ENCODE data around the gene PLEK2. TPM values are rescaled to one million over a fixed set of nuclear protein-coding genes. Genes with fewer than 3 reads are reported as not detected.
"Not testable (repeated sequence)": the region's sequence is repeated elsewhere in the genome, so short reads cannot be mapped to it uniquely, and the experiment has no call there.

The PLEK2 gene
- total and polyA plus RNA-seq, 2 of the 13 experiments (the other 11 are each of a cell fraction or from before 2014, with no cell fraction given) = 0.26 to 1.5 TPM

DNA sequence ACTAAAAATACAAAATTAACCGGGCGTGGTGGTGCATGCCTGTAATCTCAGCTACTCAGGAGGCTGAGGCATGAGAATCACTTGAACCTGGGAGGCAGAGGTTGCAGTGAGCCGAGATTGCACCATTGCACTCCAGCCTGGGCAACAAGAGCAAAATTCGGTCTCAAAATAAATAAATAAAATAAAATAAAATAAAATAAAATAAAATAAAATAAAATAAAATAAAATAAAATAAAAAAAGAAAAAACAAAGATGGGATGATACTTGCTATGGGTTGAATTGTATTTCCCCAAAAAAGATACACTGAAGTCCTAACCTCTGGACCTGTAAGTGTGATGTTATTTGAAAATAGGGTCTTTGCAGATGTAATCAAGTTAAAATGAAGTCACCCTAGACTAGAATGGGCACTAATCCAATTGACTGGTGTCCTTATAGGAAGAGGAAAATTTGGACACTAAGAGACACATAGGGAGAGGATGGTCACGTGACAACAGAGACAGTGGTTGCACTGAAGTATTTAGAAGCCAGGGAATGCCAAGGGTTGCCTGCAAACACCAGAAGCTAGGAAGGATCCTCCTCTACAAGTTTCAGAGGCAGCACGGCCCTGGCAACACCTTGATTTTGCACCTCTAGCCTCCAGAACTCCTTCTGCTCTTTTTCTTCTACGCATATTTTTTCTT lies 3.7 kb downstream of the PLEK2 start:
- FAIRE-seq; H3K9ac ChIP-seq (ENCODE audit: insufficient read depth, low read depth, low read length); POLR2A ChIA-PET; CTCF ChIA-PET (ENCODE audit: low intra/inter-chr PET ratio, low total read pairs); H3K27me3 ChIP-seq (ENCODE audit: control insufficient read depth in 1 of 2, insufficient read depth in 2 of 2, low read length in 2 of 2); DNase-seq (ENCODE audit: low spot score); BruUV-seq (replicated peaks); H3K4me2 ChIP-seq (ENCODE audit: low read depth, low read length); H2AFZ ChIP-seq (ENCODE audit: low read length); H3K4me3 ChIP-seq (replicated peaks in 1 of 3; ENCODE audit: insufficient read depth in 1 of 3, low read depth in 2 of 3, low read length in 3 of 3); H4K20me1 ChIP-seq (ENCODE audit: insufficient read depth, low read length); in situ Hi-C loops (cut with HindIII; ENCODE audit: extremely low pct_ligation_motif_present, low pct_unique_long_range_greater_than_20kb); H3K36me3 ChIP-seq (replicated peaks in 1 of 2; ENCODE audit: control insufficient read depth in 1 of 2, insufficient read depth in 2 of 2, low read length in 2 of 2); H3K9me3 ChIP-seq (ENCODE audit: low read length); H3K79me2 ChIP-seq (ENCODE audit: insufficient read depth, low read length); ATAC-seq; intact Hi-C loops (cut with micrococcal nuclease; ENCODE audit: unreplicated experiment); H3K27ac ChIP-seq (ENCODE audit: extremely low read length, insufficient read depth, low read length): not testable (repeated sequence)
- peak; percentile 87 for TF ChIP-seq RAD51 (IDR thresholded peaks at IDR 0.05; ENCODE audit: borderline replicate concordance)
- TF ChIP-seq, protein P1, sequence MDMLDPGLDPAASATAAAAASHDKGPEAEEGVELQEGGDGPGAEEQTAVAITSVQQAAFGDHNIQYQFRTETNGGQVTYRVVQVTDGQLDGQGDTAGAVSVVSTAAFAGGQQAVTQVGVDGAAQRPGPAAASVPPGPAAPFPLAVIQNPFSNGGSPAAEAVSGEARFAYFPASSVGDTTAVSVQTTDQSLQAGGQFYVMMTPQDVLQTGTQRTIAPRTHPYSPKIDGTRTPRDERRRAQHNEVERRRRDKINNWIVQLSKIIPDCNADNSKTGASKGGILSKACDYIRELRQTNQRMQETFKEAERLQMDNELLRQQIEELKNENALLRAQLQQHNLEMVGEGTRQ (IDR thresholded peaks at IDR 0.05; ENCODE audit: low read depth, low read length) = peak; percentile 74
- TF ChIP-seq, protein P1 (CRISPR knock-in tag; IDR thresholded peaks at IDR 0.05; ENCODE audit: borderline replicate concordance) = not testable (repeated sequence)
- H3K4me1 ChIP-seq (ENCODE audit: insufficient read depth, low read length) = peaks cover 20% of the 10 kb centered on the region
- 49% methylated on average over 7 of the region's 7 CpGs for WGBS (ENCODE audit: low lambda C conversion rate)

DNA sequence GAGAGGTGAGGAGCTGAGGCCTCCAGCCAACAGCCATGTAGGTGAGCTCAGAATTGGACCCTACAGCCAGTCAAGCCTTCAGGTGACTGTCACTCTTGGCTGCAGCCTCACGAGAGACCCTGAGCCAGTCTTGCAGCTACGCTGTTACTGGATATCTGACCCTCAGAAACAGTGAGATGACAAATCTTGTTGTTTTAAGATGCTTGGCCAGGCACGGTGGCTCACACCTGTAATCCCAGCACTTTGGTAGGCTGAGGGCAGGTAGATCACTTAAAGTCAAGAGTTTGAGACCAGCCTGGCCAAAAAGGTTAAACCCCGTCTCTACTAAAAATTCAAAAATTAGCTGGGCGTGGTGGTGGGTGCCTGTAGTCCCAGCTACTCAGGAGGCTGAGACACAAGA lies 6.2 kb downstream of the PLEK2 start:
- TF ChIP-seq, protein P2, sequence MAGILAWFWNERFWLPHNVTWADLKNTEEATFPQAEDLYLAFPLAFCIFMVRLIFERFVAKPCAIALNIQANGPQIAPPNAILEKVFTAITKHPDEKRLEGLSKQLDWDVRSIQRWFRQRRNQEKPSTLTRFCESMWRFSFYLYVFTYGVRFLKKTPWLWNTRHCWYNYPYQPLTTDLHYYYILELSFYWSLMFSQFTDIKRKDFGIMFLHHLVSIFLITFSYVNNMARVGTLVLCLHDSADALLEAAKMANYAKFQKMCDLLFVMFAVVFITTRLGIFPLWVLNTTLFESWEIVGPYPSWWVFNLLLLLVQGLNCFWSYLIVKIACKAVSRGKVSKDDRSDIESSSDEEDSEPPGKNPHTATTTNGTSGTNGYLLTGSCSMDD (CRISPR knock-in tag; IDR thresholded peaks at IDR 0.05) = no peak
- TF ChIP-seq ISX (CRISPR knock-in tag; conservative IDR thresholded peaks at IDR 0.05) = no peak
- no peak for TF ChIP-seq FOXC1 (CRISPR knock-in tag; IDR thresholded peaks at IDR 0.05; ENCODE audit: borderline replicate concordance)
- no peak for TF ChIP-seq JDP2 (CRISPR knock-in tag; IDR thresholded peaks at IDR 0.05; ENCODE audit: borderline replicate concordance)
- FAIRE-seq (no peak), DNase-seq (ENCODE audit: low spot score) (no peak), ATAC-seq (no peak)
- no peak overlapping the region for H3K4me2 ChIP-seq (ENCODE audit: low read depth, low read length)
- no peaks in the 10 kb centered on the region for H4K20me1 ChIP-seq (ENCODE audit: insufficient read depth, low read length)
- peaks cover 14% of the 10 kb centered on the region for H3K4me1 ChIP-seq (ENCODE audit: insufficient read depth, low read length)
- H3K4me3 ChIP-seq (replicated peaks in 1 of 3; ENCODE audit: insufficient read depth in 1 of 3, low read depth in 2 of 3, low read length in 3 of 3) = no peak overlapping the region
- in situ Hi-C loops (cut with HindIII; ENCODE audit: extremely low pct_ligation_motif_present, low pct_unique_long_range_greater_than_20kb) = no loop called here
- H3K27ac ChIP-seq (ENCODE audit: extremely low read length, insufficient read depth, low read length) = no peak overlapping the region
- CTCF ChIA-PET (ENCODE audit: low intra/inter-chr PET ratio, low total read pairs) = no interaction called here
- H3K79me2 ChIP-seq (ENCODE audit: insufficient read depth, low read length) = no peaks in the 10 kb centered on the region
- intact Hi-C loops (cut with micrococcal nuclease; ENCODE audit: unreplicated experiment) = no loop called here
- BruUV-seq (replicated peaks) = no TSS peak
- H3K27me3 ChIP-seq (ENCODE audit: control insufficient read depth in 1 of 2, insufficient read depth in 2 of 2, low read length in 2 of 2) = no peaks in the 10 kb centered on the region
- no peak overlapping the region for H2AFZ ChIP-seq (ENCODE audit: low read length)
- no peak overlapping the region for H3K9ac ChIP-seq (ENCODE audit: insufficient read depth, low read depth, low read length)
- POLR2A ChIA-PET = no interaction called here
- 38% methylated on average over 5 of the region's 5 CpGs for WGBS (ENCODE audit: low lambda C conversion rate)
- no peaks in the 10 kb centered on the region for H3K9me3 ChIP-seq (ENCODE audit: low read length)
- no peaks in the 10 kb centered on the region for H3K36me3 ChIP-seq (replicated peaks in 1 of 2; ENCODE audit: control insufficient read depth in 1 of 2, insufficient read depth in 2 of 2, low read length in 2 of 2)
